Panc1 (cell line): ENCODE results near the gene GPR156.

Experiments used
- POLR2AphosphoS5 ChIP-seq: IDR thresholded peaks from 2 replicates; pipeline ENCODE4 v1.6.1; 2012; ENCODE audit warnings: mild to moderate bottlenecking, low read depth, low read length, moderate library complexity
- TCF7L2 ChIP-seq: IDR thresholded peaks from 2 replicates; pipeline ENCODE4 v1.6.1; 2011; ENCODE audit warnings: mild to moderate bottlenecking, low read depth, low read length, inconsistent platforms
- TF ChIP-seq, protein P1 (sequence below): fragments of 450-650 bp; IDR thresholded peaks from 2 replicates; pipeline ENCODE4 v1.5.1; 2017; ENCODE audit warnings: mild to moderate bottlenecking
- TF ChIP-seq, protein P2 (sequence below), 2 experiments: IDR thresholded peaks; 2 replicates each; pipeline ENCODE4 v1.6.1; 2011 to 2012; ENCODE audit warnings: low read depth in 2 of 2, control low read depth in 1 of 2, low read length in 1 of 2, mild to moderate bottlenecking in 1 of 2, moderate library complexity in 1 of 2; ENCODE audit not compliant: insufficient read depth in 1 of 2

DNA sequence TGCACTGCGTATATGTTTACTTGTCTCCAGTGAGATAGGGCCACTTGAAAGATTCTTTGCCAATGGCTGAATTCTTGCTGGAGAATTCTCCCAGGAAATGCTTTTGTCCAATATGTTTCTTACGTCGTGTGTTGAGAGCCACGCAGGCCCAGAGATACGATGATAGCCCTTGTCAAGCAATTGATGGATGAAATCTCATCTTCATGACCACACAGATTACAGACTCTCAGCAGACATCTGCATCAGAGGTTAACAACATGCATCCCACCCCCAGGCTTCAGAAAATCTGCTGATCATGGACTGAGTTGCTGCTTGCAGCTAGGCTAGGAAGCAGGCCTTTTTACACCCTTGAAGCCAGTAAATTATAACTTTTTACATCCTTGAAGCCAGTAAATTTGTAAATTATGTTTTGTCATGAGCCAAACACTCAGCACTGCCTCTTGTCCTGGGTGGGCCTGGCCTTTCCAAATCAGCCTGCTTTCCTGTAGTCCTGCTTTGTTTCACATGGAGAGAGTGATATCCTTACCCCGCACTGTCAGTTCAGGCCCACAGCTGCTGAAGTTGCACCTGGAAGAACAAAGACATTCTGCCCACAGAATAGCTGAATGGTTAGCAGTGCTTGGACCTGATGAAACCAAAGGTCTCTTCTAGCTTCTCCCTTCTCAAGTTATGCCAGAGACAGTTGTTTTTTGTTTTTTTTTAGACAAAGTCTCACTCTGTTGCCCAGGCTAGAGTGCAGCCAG, 84.4 kb downstream of the GPR156 start:
- TF ChIP-seq, protein P1, sequence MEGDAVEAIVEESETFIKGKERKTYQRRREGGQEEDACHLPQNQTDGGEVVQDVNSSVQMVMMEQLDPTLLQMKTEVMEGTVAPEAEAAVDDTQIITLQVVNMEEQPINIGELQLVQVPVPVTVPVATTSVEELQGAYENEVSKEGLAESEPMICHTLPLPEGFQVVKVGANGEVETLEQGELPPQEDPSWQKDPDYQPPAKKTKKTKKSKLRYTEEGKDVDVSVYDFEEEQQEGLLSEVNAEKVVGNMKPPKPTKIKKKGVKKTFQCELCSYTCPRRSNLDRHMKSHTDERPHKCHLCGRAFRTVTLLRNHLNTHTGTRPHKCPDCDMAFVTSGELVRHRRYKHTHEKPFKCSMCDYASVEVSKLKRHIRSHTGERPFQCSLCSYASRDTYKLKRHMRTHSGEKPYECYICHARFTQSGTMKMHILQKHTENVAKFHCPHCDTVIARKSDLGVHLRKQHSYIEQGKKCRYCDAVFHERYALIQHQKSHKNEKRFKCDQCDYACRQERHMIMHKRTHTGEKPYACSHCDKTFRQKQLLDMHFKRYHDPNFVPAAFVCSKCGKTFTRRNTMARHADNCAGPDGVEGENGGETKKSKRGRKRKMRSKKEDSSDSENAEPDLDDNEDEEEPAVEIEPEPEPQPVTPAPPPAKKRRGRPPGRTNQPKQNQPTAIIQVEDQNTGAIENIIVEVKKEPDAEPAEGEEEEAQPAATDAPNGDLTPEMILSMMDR, result no peak
- TF ChIP-seq POLR2AphosphoS5 (no peak), TCF7L2 (no peak)
- TF ChIP-seq, protein P2, sequence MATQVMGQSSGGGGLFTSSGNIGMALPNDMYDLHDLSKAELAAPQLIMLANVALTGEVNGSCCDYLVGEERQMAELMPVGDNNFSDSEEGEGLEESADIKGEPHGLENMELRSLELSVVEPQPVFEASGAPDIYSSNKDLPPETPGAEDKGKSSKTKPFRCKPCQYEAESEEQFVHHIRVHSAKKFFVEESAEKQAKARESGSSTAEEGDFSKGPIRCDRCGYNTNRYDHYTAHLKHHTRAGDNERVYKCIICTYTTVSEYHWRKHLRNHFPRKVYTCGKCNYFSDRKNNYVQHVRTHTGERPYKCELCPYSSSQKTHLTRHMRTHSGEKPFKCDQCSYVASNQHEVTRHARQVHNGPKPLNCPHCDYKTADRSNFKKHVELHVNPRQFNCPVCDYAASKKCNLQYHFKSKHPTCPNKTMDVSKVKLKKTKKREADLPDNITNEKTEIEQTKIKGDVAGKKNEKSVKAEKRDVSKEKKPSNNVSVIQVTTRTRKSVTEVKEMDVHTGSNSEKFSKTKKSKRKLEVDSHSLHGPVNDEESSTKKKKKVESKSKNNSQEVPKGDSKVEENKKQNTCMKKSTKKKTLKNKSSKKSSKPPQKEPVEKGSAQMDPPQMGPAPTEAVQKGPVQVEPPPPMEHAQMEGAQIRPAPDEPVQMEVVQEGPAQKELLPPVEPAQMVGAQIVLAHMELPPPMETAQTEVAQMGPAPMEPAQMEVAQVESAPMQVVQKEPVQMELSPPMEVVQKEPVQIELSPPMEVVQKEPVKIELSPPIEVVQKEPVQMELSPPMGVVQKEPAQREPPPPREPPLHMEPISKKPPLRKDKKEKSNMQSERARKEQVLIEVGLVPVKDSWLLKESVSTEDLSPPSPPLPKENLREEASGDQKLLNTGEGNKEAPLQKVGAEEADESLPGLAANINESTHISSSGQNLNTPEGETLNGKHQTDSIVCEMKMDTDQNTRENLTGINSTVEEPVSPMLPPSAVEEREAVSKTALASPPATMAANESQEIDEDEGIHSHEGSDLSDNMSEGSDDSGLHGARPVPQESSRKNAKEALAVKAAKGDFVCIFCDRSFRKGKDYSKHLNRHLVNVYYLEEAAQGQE (IDR thresholded peaks at IDR 0.05; ENCODE audit: insufficient read depth in 1 of 2, low read depth in 2 of 2, low read length in 1 of 2), result no peak
